HCT116 (cell line): ENCODE results near the gene CLCN1. TPM values are rescaled to one million over a fixed set of nuclear protein-coding genes. Genes with fewer than 3 reads are reported as not detected.

Experiments
- ATAC-seq: fragments of 200-7000 bp; cut with Tn5 transposase; 2 replicates; pipeline ENCODE4 v1.9.1; 2020; ENCODE audit warnings: mild to moderate bottlenecking, moderate library complexity
- BruUV-seq: library from RNA; stranded (reverse); fragments of 400-500 nt; replicated peaks from 2 replicates; lab custom pipeline; 2021; lab: Mats Ljungman, UMichigan
- CTCF ChIA-PET: fragments of 300-600 bp; sonication (Branson Sonifier 250); formaldehyde crosslinking; loops from one replicate; lab custom pipeline; 2021; ENCODE audit warnings: antibody characterized with exemption; lab: Charles Lee
- POLR2A ChIA-PET: fragments of 300-600, 350-600 bp; sonication (Branson Sonifier 250); formaldehyde crosslinking; loops from one replicate; lab custom pipeline; 2021; ENCODE audit warnings: antibody characterized with exemption; lab: Charles Lee
- RAD21 ChIA-PET, 2 experiments: fragments of 300-600 bp; sonication (Branson Sonifier 250); formaldehyde crosslinking; loops; one replicate each; lab custom pipeline; 2023; ENCODE audit warnings: low total read pairs in 2 of 2; ENCODE audit not compliant: uncharacterized antibody in 2 of 2, unreplicated experiment in 2 of 2, low non-redundant PET in 1 of 2; lab: Charles Lee
- DNase-seq: peaks from one replicate; pipeline ENCODE4 v3.0.0-alpha.2; 2010; ENCODE audit warnings: low read depth, low spot score
- H2AFZ ChIP-seq: fragments of 200-600 bp; shearing (Covaris generic), sonication (generic); 2 replicates; pipeline ENCODE4 v1.6.1; 2017; ENCODE audit warnings: low read depth, mixed run types, mixed read lengths, antibody characterized with exemption, low read length; ENCODE audit not compliant: poor library complexity, severe bottlenecking
- H3K27ac ChIP-seq: 2 replicates; pipeline ENCODE4 v1.5.1; 2012; ENCODE audit warnings: low read depth, low read length
- H3K27me3 ChIP-seq: fragments of 200-600 bp; sonication (generic); 2 replicates; pipeline ENCODE4 v1.6.1; 2016; ENCODE audit warnings: mixed run types, low read length, mixed read lengths; ENCODE audit not compliant: insufficient read depth
- H3K36me3 ChIP-seq, 2 experiments: fragments of 200-500 bp in 1 of 2; fragments of 200-600 bp in 1 of 2; sonication (Bioruptor generic) in 1 of 2; sonication (generic) in 1 of 2; 2 replicates each; pipeline versions ENCODE4 v1.5.1 to v1.6.1; 2014 to 2016; ENCODE audit warnings: low read length in 2 of 2, inconsistent platforms in 1 of 2, mixed read lengths in 1 of 2, mixed run types in 1 of 2; ENCODE audit not compliant: insufficient read depth in 2 of 2, control insufficient read depth in 1 of 2
- H3K4me1 ChIP-seq, 2 experiments: fragments of 200-600 bp in 1 of 2; sonication (generic) in 1 of 2; 2 replicates each; pipeline versions ENCODE4 v1.5.1 to v1.6.1; 2012 to 2017; ENCODE audit warnings: low read length in 2 of 2, inconsistent platforms in 1 of 2, mild to moderate bottlenecking in 1 of 2, mixed read lengths in 1 of 2, mixed run types in 1 of 2, moderate library complexity in 1 of 2; ENCODE audit not compliant: insufficient read depth in 2 of 2, control insufficient read depth in 1 of 2
- H3K4me2 ChIP-seq: fragments of 200-600 bp; sonication (generic); 2 replicates; pipeline ENCODE4 v1.6.1; 2017; ENCODE audit warnings: mixed run types, low read length, mixed read lengths
- H3K4me3 ChIP-seq, 2 experiments: fragments of 200-600 bp in 1 of 2; sonication (generic) in 1 of 2; replicated peaks in 1 of 2; 2 replicates each; pipeline ENCODE4 v1.5.1; 2011 to 2016; ENCODE audit warnings: low read length in 2 of 2, control low read depth in 1 of 2, low read depth in 1 of 2, mild to moderate bottlenecking in 1 of 2, mixed read lengths in 1 of 2, mixed run types in 1 of 2
- H3K79me2 ChIP-seq: fragments of 200-600 bp; sonication (generic); 2 replicates; pipeline ENCODE4 v1.6.1; 2017; ENCODE audit warnings: mild to moderate bottlenecking, mixed run types, low read length, moderate library complexity, mixed read lengths; ENCODE audit not compliant: insufficient read depth
- H3K9ac ChIP-seq: fragments of 200-600 bp; sonication (generic); 2 replicates; pipeline ENCODE4 v1.6.1; 2016; ENCODE audit warnings: low read length, mixed read lengths
- H3K9me2 ChIP-seq: fragments of 200-600 bp; sonication (generic), shearing (Covaris generic); 2 replicates; pipeline ENCODE4 v1.6.1; 2017; ENCODE audit warnings: mixed run types, mild to moderate bottlenecking, moderate library complexity; ENCODE audit not compliant: insufficient read depth
- H3K9me3 ChIP-seq, 2 experiments: fragments of 200-500 bp in 1 of 2; fragments of 200-600 bp in 1 of 2; sonication (Bioruptor generic) in 1 of 2; sonication (generic) in 1 of 2; 2 replicates each; pipeline ENCODE4 v1.6.1; 2014 to 2017; ENCODE audit warnings: low read length in 2 of 2, mixed read lengths in 2 of 2, inconsistent platforms in 1 of 2, low read depth in 1 of 2, mild to moderate bottlenecking in 1 of 2, mixed run types in 1 of 2, moderate library complexity in 1 of 2; ENCODE audit not compliant: control insufficient read depth in 1 of 2, insufficient read depth in 1 of 2
- H4K20me1 ChIP-seq: fragments of 200-600 bp; sonication (generic), shearing (Covaris generic); 2 replicates; pipeline ENCODE4 v1.6.1; 2017; ENCODE audit warnings: mixed run types, mild to moderate bottlenecking, moderate library complexity; ENCODE audit not compliant: insufficient read depth
- CEBPB ChIP-seq: IDR thresholded peaks from 2 replicates; pipeline ENCODE4 v1.6.1; 2012; ENCODE audit warnings: low read depth
- EGR1 ChIP-seq: IDR thresholded peaks from 2 replicates; pipeline ENCODE4 v1.6.1; 2012; ENCODE audit warnings: low read depth
- EZH2phosphoT487 ChIP-seq: fragments of 200-600 bp; IDR thresholded peaks from 2 replicates; pipeline ENCODE4 v1.6.1; 2018; ENCODE audit warnings: antibody characterized with exemption, borderline replicate concordance
- RAD21 ChIP-seq: IDR thresholded peaks from 2 replicates; pipeline ENCODE4 v1.6.1; 2012; ENCODE audit warnings: low read depth, mild to moderate bottlenecking
- TCF7L2 ChIP-seq: IDR thresholded peaks from 2 replicates; pipeline ENCODE4 v1.7.0; 2011; ENCODE audit warnings: borderline replicate concordance, inconsistent platforms; ENCODE audit not compliant: insufficient read depth, insufficient read length; ENCODE audit errors: extremely low read depth
- YY1 ChIP-seq: IDR thresholded peaks from 2 replicates; pipeline ENCODE4 v1.6.1; 2011; ENCODE audit warnings: low read length, low read depth, moderate library complexity, mild to moderate bottlenecking; ENCODE audit not compliant: insufficient replicate concordance; ENCODE audit errors: extremely low read depth
- intact Hi-C: fragments of 100-400 bp; cut with micrococcal nuclease; formaldehyde crosslinking; loops from 2 replicates; pipeline ENCODE4 v1.10.0; 2022
- total RNA-seq: library from RNA; stranded (reverse); gene quantifications from one replicate; pipeline ENCODE4 v1.2.1, GENCODE V29; 2021; ENCODE audit not compliant: unreplicated experiment
- TF ChIP-seq, protein P1 (sequence below), 3 experiments: fragments of 200-600 bp in 1 of 3; sonication (generic) in 1 of 3; IDR thresholded peaks in 2 of 3; conservative IDR thresholded peaks in 1 of 3; 2 replicates each; pipeline ENCODE4 v1.5.1; 2012 to 2017; ENCODE audit warnings: low read depth in 2 of 3, low read length in 2 of 3, antibody characterized with exemption in 1 of 3, borderline replicate concordance in 1 of 3, control low read depth in 1 of 3, mild to moderate bottlenecking in 1 of 3, mixed read lengths in 1 of 3, mixed run types in 1 of 3, moderate library complexity in 1 of 3; ENCODE audit not compliant: insufficient read depth in 1 of 3

The CLCN1 gene
- total RNA-seq, 1 experiment from 2014 or later: 0.47 TPM

DNA sequence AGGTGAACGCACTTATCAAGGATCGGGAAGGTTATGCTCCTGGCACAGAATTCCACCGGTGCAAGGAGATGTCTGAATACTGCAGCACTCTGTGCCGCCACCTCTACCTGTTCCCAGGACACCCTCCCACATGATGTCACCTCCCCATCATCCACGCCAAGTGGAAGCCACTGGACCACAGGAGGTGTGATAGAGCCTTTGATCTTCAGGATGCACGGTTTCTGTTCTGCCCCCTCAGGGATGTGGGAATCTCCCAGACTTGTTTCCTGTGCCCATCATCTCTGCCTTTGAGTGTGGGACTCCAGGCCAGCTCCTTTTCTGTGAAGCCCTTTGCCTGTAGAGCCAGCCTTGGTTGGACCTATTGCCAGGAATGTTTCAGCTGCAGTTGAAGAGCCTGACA lies 11.0 kb upstream of the CLCN1 start:
- peaks cover 4% of the 10 kb centered on the region; the same call in 1 of the 2 replicates for H3K79me2 ChIP-seq
- ChIA-PET POLR2A (no interaction called here), RAD21 (no interaction called here), CTCF (interaction anchor here (0.9 to 1.0 kb wide), 2 partner anchors 65 to 89 kb away, joined by 3 read pairs; no protein-coding TSS in a partner anchor)
- no peak overlapping the region for H3K4me3 ChIP-seq
- no peaks in the 10 kb centered on the region for H3K27me3 ChIP-seq
- H3K4me1 ChIP-seq: no peaks in the 10 kb centered on the region
- no peaks in the 10 kb centered on the region for H3K9me2 ChIP-seq
- H3K9me3 ChIP-seq: no peaks in the 10 kb centered on the region
- no peak overlapping the region for H3K9ac ChIP-seq
- H4K20me1 ChIP-seq: no peaks in the 10 kb centered on the region
- H3K36me3 ChIP-seq: peaks cover 57 to 74% of the 10 kb centered on the region in 2 experiments
- H3K27ac ChIP-seq: no peak overlapping the region
- H3K4me2 ChIP-seq: no peak overlapping the region
- no TSS peak for BruUV-seq
- no peak overlapping the region for H2AFZ ChIP-seq
- 0 out of 2 replicates have a peak, but pooled peaks have one; percentile 12 for ATAC-seq
- no peak for TF ChIP-seq RAD21
- TF ChIP-seq YY1: no peak
- no peak for DNase-seq
- intact Hi-C loops: loop anchor here (1.0 to 5.0 kb wide), 3 partner anchors 65 to 298 kb away; partner anchors contain the start of gene EPHA1

DNA sequence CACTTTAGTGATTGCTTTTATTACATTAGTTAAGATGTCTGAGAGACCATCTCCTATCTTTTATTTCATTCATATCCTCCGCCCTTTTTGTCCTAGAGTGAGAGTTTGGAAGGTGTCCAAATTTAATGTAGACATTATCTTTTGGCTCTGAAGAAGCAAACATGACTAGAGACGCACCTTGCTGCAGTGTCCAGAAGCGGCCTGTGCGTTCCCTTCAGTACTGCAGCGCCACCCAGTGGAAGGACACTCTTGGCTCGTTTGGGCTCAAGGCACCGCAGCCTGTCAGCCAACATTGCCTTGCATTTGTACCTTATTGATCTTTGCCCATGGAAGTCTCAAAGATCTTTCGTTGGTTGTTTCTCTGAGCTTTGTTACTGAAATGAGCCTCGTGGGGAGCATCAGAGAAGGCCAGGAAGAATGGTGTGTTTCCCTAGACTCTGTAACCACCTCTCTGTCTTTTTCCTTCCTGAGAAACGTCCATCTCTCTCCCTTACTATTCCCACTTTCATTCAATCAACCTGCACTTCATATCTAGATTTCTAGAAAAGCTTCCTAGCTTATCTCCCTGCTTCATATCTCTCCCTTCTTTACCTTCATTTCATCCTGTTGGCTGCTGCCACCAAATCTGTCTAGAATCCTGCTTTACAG lies 10.4 kb upstream of the CLCN1 start:
- H3K4me2 ChIP-seq: no peak overlapping the region
- H3K4me1 ChIP-seq: no peaks in the 10 kb centered on the region
- no peak overlapping the region for H3K27ac ChIP-seq
- H3K36me3 ChIP-seq: peaks cover 54 to 67% of the 10 kb centered on the region in 2 experiments
- peak; percentile 44 for DNase-seq
- intact Hi-C loops: loop anchor here (1.0 to 5.0 kb wide), 2 partner anchors 65 to 298 kb away; no protein-coding TSS in a partner anchor
- POLR2A ChIA-PET: no interaction called here
- CTCF ChIA-PET: interaction anchor here (0.9 to 1.0 kb wide), 2 partner anchors 65 to 90 kb away, joined by 3 read pairs; no protein-coding TSS in a partner anchor
- 0 out of 2 replicates have a peak, but pooled peaks cover 4% of the 10 kb centered on the region for H3K79me2 ChIP-seq
- BruUV-seq: no TSS peak
- H3K9me2 ChIP-seq: no peaks in the 10 kb centered on the region
- TF ChIP-seq TCF7L2 (no peak), CEBPB (no peak), EZH2phosphoT487 (no peak), EGR1 (no peak), RAD21 (peak; percentile 76)
- TF ChIP-seq, protein P1, sequence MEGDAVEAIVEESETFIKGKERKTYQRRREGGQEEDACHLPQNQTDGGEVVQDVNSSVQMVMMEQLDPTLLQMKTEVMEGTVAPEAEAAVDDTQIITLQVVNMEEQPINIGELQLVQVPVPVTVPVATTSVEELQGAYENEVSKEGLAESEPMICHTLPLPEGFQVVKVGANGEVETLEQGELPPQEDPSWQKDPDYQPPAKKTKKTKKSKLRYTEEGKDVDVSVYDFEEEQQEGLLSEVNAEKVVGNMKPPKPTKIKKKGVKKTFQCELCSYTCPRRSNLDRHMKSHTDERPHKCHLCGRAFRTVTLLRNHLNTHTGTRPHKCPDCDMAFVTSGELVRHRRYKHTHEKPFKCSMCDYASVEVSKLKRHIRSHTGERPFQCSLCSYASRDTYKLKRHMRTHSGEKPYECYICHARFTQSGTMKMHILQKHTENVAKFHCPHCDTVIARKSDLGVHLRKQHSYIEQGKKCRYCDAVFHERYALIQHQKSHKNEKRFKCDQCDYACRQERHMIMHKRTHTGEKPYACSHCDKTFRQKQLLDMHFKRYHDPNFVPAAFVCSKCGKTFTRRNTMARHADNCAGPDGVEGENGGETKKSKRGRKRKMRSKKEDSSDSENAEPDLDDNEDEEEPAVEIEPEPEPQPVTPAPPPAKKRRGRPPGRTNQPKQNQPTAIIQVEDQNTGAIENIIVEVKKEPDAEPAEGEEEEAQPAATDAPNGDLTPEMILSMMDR (IDR thresholded peaks at IDR 0.05 in 2 of 3, conservative IDR thresholded peaks at IDR 0.05 in 1 of 3; ENCODE audit: borderline replicate concordance in 1 of 3, insufficient read depth in 1 of 3, low read depth in 2 of 3, low read length in 2 of 3): peak; percentile 70 to 92 (median 89)
- no peaks in the 10 kb centered on the region for H3K27me3 ChIP-seq
- RAD21 ChIA-PET: no interaction called here
- H3K4me3 ChIP-seq: no peak overlapping the region
- H3K9me3 ChIP-seq: no peaks in the 10 kb centered on the region
- no peak overlapping the region for H2AFZ ChIP-seq
- no peaks in the 10 kb centered on the region for H4K20me1 ChIP-seq
- ATAC-seq: peak; percentile 97
- no peak overlapping the region for H3K9ac ChIP-seq
